ENCODE data around the gene NT5E. TPM values are rescaled to one million over a fixed set of nuclear protein-coding genes. Genes with fewer than 3 reads are reported as not detected.

The NT5E gene
- total RNA-seq, 1 experiment from 2014 or later, result 84.6 TPM

GRCh38 chr6:85436939-85437495 lies 12.9 kb upstream of the NT5E start:
- no peaks in the 10 kb centered on the region for H3K9me3 ChIP-seq (ENCODE audit: insufficient read depth, low read depth)
- no peaks in the 10 kb centered on the region for H4K20me1 ChIP-seq (ENCODE audit: insufficient read depth)
- no peak overlapping the region for H3K27ac ChIP-seq
- no peak overlapping the region for H3K4me2 ChIP-seq
- BruUV-seq (replicated peaks), result no TSS peak
- H3K4me3 ChIP-seq, result no peak overlapping the region
- no peaks in the 10 kb centered on the region for H3F3A ChIP-seq (ENCODE audit: insufficient read depth, low read depth)
- POLR2A ChIA-PET (ENCODE audit: unreplicated experiment), result no interaction called here
- TF ChIP-seq EZH2 (IDR thresholded peaks at IDR 0.05; ENCODE audit: low read depth) (no peak), CTCF (conservative IDR thresholded peaks at IDR 0.05) (no peak)
- no peaks in the 10 kb centered on the region for H3K79me2 ChIP-seq (ENCODE audit: low read depth)
- no peaks in the 10 kb centered on the region for H3K4me1 ChIP-seq (replicated peaks; ENCODE audit: insufficient read depth)
- no peaks in the 10 kb centered on the region for H3K27me3 ChIP-seq (ENCODE audit: insufficient read depth, low read depth)
- H3K9me2 ChIP-seq (ENCODE audit: insufficient read depth), result no peaks in the 10 kb centered on the region
- no peaks in the 10 kb centered on the region for H3K36me3 ChIP-seq (ENCODE audit: low read depth)
- no peak for DNase-seq
- intact Hi-C loops (cut with micrococcal nuclease; ENCODE audit: unreplicated experiment), result no loop called here
- H2AFZ ChIP-seq, result no peak overlapping the region
- CTCF ChIA-PET, result no interaction called here

DNA sequence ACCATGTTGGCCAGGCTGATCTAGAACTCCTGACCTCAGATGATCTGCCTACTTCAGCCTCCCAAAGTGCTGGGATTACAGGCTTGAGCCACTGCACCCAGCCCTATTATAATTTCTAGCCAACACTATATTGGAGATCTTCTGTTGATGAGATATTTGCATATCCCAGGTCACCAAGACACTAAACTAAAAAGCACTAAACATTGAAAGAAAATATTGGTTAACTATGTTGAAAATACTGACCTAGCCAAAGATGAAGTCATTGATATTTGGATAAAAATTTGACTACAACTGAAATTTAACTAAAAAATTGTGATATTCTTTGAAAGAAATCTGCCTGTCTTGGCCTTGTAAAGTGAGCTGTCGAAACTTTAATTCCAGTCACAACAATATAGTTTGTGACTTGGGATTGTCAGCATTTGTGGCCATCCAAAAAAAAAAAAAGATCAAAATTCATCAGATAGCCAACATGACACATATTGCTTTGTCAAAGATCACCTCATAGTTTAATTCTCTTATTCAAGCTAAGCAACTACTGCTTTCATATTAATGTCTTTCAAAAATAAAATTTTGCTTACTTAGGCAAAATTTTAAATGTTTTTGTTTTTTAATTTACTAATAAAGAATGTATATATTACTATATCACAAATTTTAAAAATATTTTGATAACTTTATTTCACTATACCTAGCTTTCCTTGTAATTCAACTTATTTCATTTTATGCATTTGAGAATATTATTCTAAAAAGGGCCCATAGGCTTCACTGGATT lies 6.3 kb upstream of the NT5E start:
- intact Hi-C loops (cut with micrococcal nuclease; ENCODE audit: unreplicated experiment), result no loop called here
- H3K4me2 ChIP-seq, result no peak overlapping the region
- no peak for DNase-seq
- no peaks in the 10 kb centered on the region for H3K9me3 ChIP-seq (ENCODE audit: insufficient read depth, low read depth)
- H3K4me1 ChIP-seq (replicated peaks; ENCODE audit: insufficient read depth), result peaks cover 16% of the 10 kb centered on the region
- ChIA-PET CTCF (no interaction called here), POLR2A (ENCODE audit: unreplicated experiment) (no interaction called here)
- no peaks in the 10 kb centered on the region for H3F3A ChIP-seq (ENCODE audit: insufficient read depth, low read depth)
- H2AFZ ChIP-seq, result no peak overlapping the region
- H3K27ac ChIP-seq, result no peak overlapping the region
- H3K9me2 ChIP-seq (ENCODE audit: insufficient read depth), result no peaks in the 10 kb centered on the region
- H4K20me1 ChIP-seq (ENCODE audit: insufficient read depth), result no peaks in the 10 kb centered on the region
- no peaks in the 10 kb centered on the region for H3K36me3 ChIP-seq (ENCODE audit: low read depth)
- no peak overlapping the region for H3K4me3 ChIP-seq
- TF ChIP-seq EZH2 (IDR thresholded peaks at IDR 0.05; ENCODE audit: low read depth) (no peak), CTCF (conservative IDR thresholded peaks at IDR 0.05) (no peak)
- no TSS peak for BruUV-seq (replicated peaks)
- H3K79me2 ChIP-seq (ENCODE audit: low read depth), result peaks cover 12% of the 10 kb centered on the region
- no peaks in the 10 kb centered on the region for H3K27me3 ChIP-seq (ENCODE audit: insufficient read depth, low read depth)

DNA sequence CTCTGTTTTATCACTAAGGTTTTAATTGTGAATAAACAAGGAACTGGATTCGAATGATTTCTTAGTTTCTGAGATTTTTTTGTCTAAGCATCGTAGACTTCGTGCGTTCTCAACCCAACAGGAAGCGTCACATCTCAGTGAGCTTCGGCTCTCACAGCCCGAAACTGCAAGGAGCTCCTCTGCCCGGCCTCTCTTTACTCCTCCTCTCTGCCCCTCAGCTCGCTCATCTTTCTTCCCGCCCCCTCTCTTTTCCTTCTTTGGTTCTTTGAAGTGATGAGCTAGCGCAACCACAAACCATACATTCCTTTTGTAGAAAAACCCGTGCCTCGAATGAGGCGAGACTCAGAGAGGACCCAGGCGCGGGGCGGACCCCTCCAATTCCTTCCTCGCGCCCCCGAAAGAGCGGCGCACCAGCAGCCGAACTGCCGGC lies 480 bp upstream of the NT5E start:
- intact Hi-C loops (cut with micrococcal nuclease; ENCODE audit: unreplicated experiment), result loop anchor here (2.0 kb wide), 1 partner anchor 45 kb away; no protein-coding TSS in a partner anchor
- peaks cover 45% of the 10 kb centered on the region for H3K4me1 ChIP-seq (replicated peaks; ENCODE audit: insufficient read depth)
- peak in 1 of 2 experiments; percentile 34 for DNase-seq
- ChIA-PET POLR2A (ENCODE audit: unreplicated experiment) (interaction anchor here (0.6 to 2.3 kb wide), 10 partner anchors 11 to 994 kb away, joined by 3 to 22 read pairs (median 4); no protein-coding TSS in a partner anchor), CTCF (interaction anchor here (0.9 kb wide), 1 partner anchor 126 kb away, joined by 3 read pairs; no protein-coding TSS in a partner anchor)
- H3K79me2 ChIP-seq (ENCODE audit: low read depth), result peaks cover 67% of the 10 kb centered on the region
- peak overlapping the region; percentile 94 for H3K4me3 ChIP-seq
- H3F3A ChIP-seq (ENCODE audit: insufficient read depth, low read depth), result no peaks in the 10 kb centered on the region
- 0 out of 2 replicates have a peak, but pooled peaks cover 5% of the 10 kb centered on the region for H3K36me3 ChIP-seq (ENCODE audit: low read depth)
- H3K4me2 ChIP-seq, result peak overlapping the region; percentile 98
- H2AFZ ChIP-seq, result peak overlapping the region; percentile 82
- no peaks in the 10 kb centered on the region for H3K9me3 ChIP-seq (ENCODE audit: insufficient read depth, low read depth)
- no peak for TF ChIP-seq EZH2 (IDR thresholded peaks at IDR 0.05; ENCODE audit: low read depth)
- no peak for TF ChIP-seq CTCF (conservative IDR thresholded peaks at IDR 0.05)
- peak overlapping the region; percentile 74 for H3K27ac ChIP-seq
- H3K27me3 ChIP-seq (ENCODE audit: insufficient read depth, low read depth), result no peaks in the 10 kb centered on the region
- BruUV-seq (replicated peaks), result TSS peak; percentile 51
- no peaks in the 10 kb centered on the region for H4K20me1 ChIP-seq (ENCODE audit: insufficient read depth)
- no peaks in the 10 kb centered on the region for H3K9me2 ChIP-seq (ENCODE audit: insufficient read depth)
